ENCODE data around the gene TUBB4B. TPM values are rescaled to one million over a fixed set of nuclear protein-coding genes. Genes with fewer than 3 reads are reported as not detected.
"Not testable (repeated sequence)": the region's sequence is repeated elsewhere in the genome, so short reads cannot be mapped to it uniquely, and the experiment has no call there.

The TUBB4B gene
- total RNA-seq, 1 experiment from 2014 or later: 424 TPM

DNA sequence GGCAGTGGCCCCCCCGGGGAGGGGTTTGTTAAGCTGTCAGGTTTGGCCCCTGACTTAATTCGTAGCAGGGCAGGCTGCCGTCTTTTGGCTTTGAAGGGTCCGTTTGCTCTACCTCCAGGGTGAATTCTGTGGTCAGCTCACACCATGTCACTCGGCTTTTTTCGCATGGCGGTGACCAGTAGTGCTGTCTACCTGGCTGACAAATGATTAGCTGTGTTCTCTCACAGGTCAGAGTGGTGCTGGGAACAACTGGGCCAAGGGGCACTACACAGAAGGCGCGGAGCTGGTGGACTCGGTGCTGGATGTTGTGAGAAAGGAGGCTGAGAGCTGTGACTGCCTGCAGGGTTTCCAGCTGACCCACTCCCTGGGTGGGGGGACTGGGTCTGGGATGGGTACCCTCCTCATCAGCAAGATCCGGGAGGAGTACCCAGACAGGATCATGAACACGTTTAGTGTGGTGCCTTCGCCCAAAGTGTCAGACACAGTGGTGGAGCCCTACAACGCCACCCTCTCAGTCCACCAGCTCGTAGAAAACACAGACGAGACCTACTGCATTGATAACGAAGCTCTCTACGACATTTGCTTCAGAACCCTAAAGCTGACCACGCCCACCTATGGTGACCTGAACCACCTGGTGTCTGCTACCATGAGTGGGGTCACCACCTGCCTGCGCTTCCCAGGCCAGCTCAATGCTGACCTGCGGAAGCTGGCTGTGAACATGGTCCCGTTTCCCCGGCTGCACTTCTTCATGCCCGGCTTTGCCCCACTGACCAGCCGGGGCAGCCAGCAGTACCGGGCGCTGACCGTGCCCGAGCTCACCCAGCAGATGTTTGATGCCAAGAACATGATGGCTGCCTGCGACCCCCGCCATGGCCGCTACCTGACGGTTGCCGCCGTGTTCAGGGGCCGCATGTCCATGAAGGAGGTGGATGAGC lies 1.4 kb downstream of the TUBB4B start:
- Histone ChIP-seq H3K9me3 (ENCODE audit: low read length) (no peaks in the 10 kb centered on the region), H3K9ac (ENCODE audit: low read length) (peak overlapping the region; percentile 89), H3K79me2 (ENCODE audit: low read length) (peaks cover 45% of the 10 kb centered on the region), H3K4me2 (ENCODE audit: low read length) (peak overlapping the region; percentile 86), H3K4me1 (ENCODE audit: insufficient read depth, low read length) (peaks cover 31% of the 10 kb centered on the region), H3K9me2 (replicated peaks; ENCODE audit: low read length) (no peaks in the 10 kb centered on the region), H3F3A (ENCODE audit: low read length, unreplicated experiment) (peaks cover 5% of the 10 kb centered on the region), H3K27me3 (ENCODE audit: low read length) (no peaks in the 10 kb centered on the region), H4K20me1 (ENCODE audit: low read length) (peaks cover 28% of the 10 kb centered on the region), H3K36me3 (ENCODE audit: low read depth, low read length) (peaks cover 17% of the 10 kb centered on the region), H3K4me3 (ENCODE audit: low read length) (peak overlapping the region; percentile 97), H2AFZ (ENCODE audit: low read length) (no peak overlapping the region), H3K27ac (ENCODE audit: low read length) (peak overlapping the region; percentile 53)
- BruUV-seq (replicated peaks): no TSS peak
- DNase-seq: no peak
- TF ChIP-seq EZH2phosphoT487 (IDR thresholded peaks at IDR 0.05; ENCODE audit: borderline replicate concordance, low read length) (no peak), EZH2 (IDR thresholded peaks at IDR 0.05; ENCODE audit: low read length, unreplicated experiment) (no peak)
- TF ChIP-seq, protein P1, sequence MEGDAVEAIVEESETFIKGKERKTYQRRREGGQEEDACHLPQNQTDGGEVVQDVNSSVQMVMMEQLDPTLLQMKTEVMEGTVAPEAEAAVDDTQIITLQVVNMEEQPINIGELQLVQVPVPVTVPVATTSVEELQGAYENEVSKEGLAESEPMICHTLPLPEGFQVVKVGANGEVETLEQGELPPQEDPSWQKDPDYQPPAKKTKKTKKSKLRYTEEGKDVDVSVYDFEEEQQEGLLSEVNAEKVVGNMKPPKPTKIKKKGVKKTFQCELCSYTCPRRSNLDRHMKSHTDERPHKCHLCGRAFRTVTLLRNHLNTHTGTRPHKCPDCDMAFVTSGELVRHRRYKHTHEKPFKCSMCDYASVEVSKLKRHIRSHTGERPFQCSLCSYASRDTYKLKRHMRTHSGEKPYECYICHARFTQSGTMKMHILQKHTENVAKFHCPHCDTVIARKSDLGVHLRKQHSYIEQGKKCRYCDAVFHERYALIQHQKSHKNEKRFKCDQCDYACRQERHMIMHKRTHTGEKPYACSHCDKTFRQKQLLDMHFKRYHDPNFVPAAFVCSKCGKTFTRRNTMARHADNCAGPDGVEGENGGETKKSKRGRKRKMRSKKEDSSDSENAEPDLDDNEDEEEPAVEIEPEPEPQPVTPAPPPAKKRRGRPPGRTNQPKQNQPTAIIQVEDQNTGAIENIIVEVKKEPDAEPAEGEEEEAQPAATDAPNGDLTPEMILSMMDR (conservative IDR thresholded peaks at IDR 0.05; ENCODE audit: low read depth, low read length): no peak
- ChIA-PET CTCF (no interaction called here), POLR2A (ENCODE audit: unreplicated experiment) (interaction anchor here (0.7 to 1.0 kb wide), 2 partner anchors 19 to 42 kb away, joined by 3 to 32 read pairs; no protein-coding TSS in a partner anchor)
- ATAC-seq: no peak
- intact Hi-C loops (cut with micrococcal nuclease): no loop called here

DNA sequence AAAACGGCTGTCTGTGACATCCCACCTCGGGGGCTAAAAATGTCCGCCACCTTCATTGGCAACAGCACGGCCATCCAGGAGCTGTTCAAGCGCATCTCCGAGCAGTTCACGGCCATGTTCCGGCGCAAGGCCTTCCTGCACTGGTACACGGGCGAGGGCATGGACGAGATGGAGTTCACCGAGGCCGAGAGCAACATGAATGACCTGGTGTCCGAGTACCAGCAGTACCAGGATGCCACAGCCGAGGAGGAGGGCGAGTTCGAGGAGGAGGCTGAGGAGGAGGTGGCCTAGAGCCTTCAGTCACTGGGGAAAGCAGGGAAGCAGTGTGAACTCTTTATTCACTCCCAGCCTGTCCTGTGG lies 2.2 kb downstream of the TUBB4B start:
- H3F3A ChIP-seq (ENCODE audit: low read length, unreplicated experiment); H3K9me3 ChIP-seq (ENCODE audit: low read length); CTCF ChIA-PET; DNase-seq; H3K9ac ChIP-seq (ENCODE audit: low read length); intact Hi-C loops (cut with micrococcal nuclease); BruUV-seq (replicated peaks); H3K27me3 ChIP-seq (ENCODE audit: low read length); H3K9me2 ChIP-seq (replicated peaks; ENCODE audit: low read length); H3K27ac ChIP-seq (ENCODE audit: low read length); ATAC-seq; H2AFZ ChIP-seq (ENCODE audit: low read length): not testable (repeated sequence)
- Histone ChIP-seq H3K4me3 (ENCODE audit: low read length) (peak overlapping the region; percentile 97), H3K36me3 (ENCODE audit: low read depth, low read length) (peaks cover 17% of the 10 kb centered on the region), H3K4me2 (ENCODE audit: low read length) (peak overlapping the region; percentile 86), H3K4me1 (ENCODE audit: insufficient read depth, low read length) (peaks cover 24% of the 10 kb centered on the region), H3K79me2 (ENCODE audit: low read length) (peaks cover 40% of the 10 kb centered on the region), H4K20me1 (ENCODE audit: low read length) (peaks cover 28% of the 10 kb centered on the region)
- POLR2A ChIA-PET (ENCODE audit: unreplicated experiment): interaction anchor here (1.0 kb wide), 1 partner anchor 42 kb away, joined by 3 read pairs; no protein-coding TSS in a partner anchor

DNA sequence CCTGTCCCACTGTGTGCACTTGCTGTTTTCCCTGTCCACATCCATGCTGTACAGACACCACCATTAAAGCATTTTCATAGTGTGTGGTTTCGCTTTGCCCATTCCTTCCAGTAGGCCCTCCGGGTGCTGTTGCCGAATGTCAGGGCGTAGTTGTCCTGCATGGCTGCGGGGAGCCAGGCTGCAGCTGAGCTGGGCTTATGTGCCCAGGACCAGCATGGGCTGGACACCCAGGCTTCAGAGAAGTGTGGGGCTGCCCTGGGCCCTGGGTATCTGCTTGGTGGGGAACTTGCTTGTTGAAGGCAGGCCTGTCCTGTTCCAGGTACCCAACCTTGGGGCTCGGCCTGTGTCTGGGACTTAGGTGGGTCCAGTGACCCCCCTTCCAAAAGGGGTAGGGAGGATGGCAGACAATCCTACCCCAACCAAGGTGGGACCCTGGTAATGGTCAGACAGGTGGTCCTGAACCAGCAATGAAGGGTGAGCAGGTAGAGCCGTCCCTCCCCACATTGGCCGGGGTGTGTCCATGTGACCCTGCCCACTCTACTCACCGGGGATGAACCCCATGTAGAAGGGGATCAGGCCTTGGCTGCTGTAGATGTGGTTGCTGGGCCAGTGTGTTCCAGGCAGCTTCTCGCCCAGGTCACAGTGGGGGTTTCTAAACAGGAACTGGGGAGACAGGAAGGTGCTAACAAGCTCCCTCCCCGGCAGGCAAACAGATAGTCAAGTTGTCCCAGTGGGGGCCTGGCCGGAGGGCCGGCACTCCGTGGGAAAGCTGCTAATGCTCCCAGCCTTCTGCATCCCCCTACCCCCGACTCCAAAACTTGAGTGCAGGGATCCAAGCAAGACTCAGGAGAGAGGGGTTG lies 2.8 kb downstream of the TUBB4B start:
- Histone ChIP-seq H3F3A (ENCODE audit: low read length, unreplicated experiment) (peaks cover 5% of the 10 kb centered on the region), H3K4me2 (ENCODE audit: low read length) (peak overlapping the region; percentile 86), H3K36me3 (ENCODE audit: low read depth, low read length) (peaks cover 17% of the 10 kb centered on the region), H2AFZ (ENCODE audit: low read length) (no peak overlapping the region), H4K20me1 (ENCODE audit: low read length) (peaks cover 28% of the 10 kb centered on the region), H3K79me2 (ENCODE audit: low read length) (peaks cover 34% of the 10 kb centered on the region), H3K9me3 (ENCODE audit: low read length) (no peaks in the 10 kb centered on the region), H3K9ac (ENCODE audit: low read length) (no peak overlapping the region), H3K4me1 (ENCODE audit: insufficient read depth, low read length) (peaks cover 18% of the 10 kb centered on the region), H3K4me3 (ENCODE audit: low read length) (peak overlapping the region; percentile 97; the same call in 1 of the 2 replicates), H3K27ac (ENCODE audit: low read length) (no peak overlapping the region), H3K27me3 (ENCODE audit: low read length) (no peaks in the 10 kb centered on the region), H3K9me2 (replicated peaks; ENCODE audit: low read length) (no peaks in the 10 kb centered on the region)
- no TSS peak for BruUV-seq (replicated peaks)
- POLR2A ChIA-PET (ENCODE audit: unreplicated experiment): interaction anchor here (0.5 kb wide), 1 partner anchor 50 kb away, joined by 3 read pairs; no protein-coding TSS in a partner anchor
- CTCF ChIA-PET: interaction anchor here (1.1 kb wide), 1 partner anchor 197 kb away, joined by 4 read pairs; the partner anchor contains the start of gene NPDC1
- intact Hi-C loops (cut with micrococcal nuclease): no loop called here
- ATAC-seq (peak; percentile 3; the same call in 1 of the 2 replicates), DNase-seq (no peak)
- TF ChIP-seq EZH2 (IDR thresholded peaks at IDR 0.05; ENCODE audit: low read length, unreplicated experiment) (no peak), EZH2phosphoT487 (IDR thresholded peaks at IDR 0.05; ENCODE audit: borderline replicate concordance, low read length) (no peak)
- TF ChIP-seq, protein P1 (conservative IDR thresholded peaks at IDR 0.05; ENCODE audit: low read depth, low read length): no peak

Data from PC-3 (cell line).